Testis (tissue), 3 donors: ENCODE measurements around the gene VWA5A. TPM values are rescaled to one million over a fixed set of nuclear protein-coding genes. Genes with fewer than 3 reads are reported as not detected.
"Not testable (repeated sequence)": the region's sequence is repeated elsewhere in the genome, so short reads cannot be mapped to it uniquely, and the experiment has no call there.

Source experiments
- DNase-seq: peaks from one replicate; pipeline ENCODE4 v3.0.0-alpha.2; 2019
- H3K27ac ChIP-seq, 2 donors: fragments of 200-600 bp; sonication (generic); one replicate each; pipeline ENCODE4 v1.5.1; 2019
- H3K27me3 ChIP-seq: fragments of 200-600 bp; sonication (generic); one replicate; pipeline ENCODE4 v1.5.1; 2019
- H3K36me3 ChIP-seq: fragments of 200-600 bp; sonication (generic); one replicate; pipeline ENCODE4 v1.5.1; 2017; ENCODE audit warnings: low read depth; ENCODE audit errors: missing control alignments
- H3K4me1 ChIP-seq: fragments of 200-600 bp; sonication (generic); one replicate; pipeline ENCODE4 v1.5.1; 2019
- H3K4me3 ChIP-seq, 2 donors: fragments of 200-600 bp; sonication (generic); one replicate each; pipeline ENCODE4 v1.5.1; 2017 to 2019
- H3K9me3 ChIP-seq: fragments of 200-600 bp; sonication (generic); one replicate; pipeline ENCODE4 v1.5.1; 2017
- POLR2A ChIP-seq: fragments of 450-650 bp; IDR thresholded peaks from one replicate; pipeline ENCODE4 v1.6.1; 2017; ENCODE audit warnings: antibody characterized with exemption, mild to moderate bottlenecking, moderate library complexity
- WGBS, 2 donors: methylation state at CpG; one replicate each; pipeline ENCODE4 v1.1.5; 2018; 5-methylcytosine and 5-hydroxymethylcytosine counted together
- intact Hi-C: fragments of 100-400 bp; cut with DNase I; formaldehyde crosslinking; loops from one replicate; pipeline ENCODE4 v1.15.1; 2023; ENCODE audit warnings: low total_unique reads
- polyA plus RNA-seq: library from polyadenylated mRNA; stranded (reverse); fragments of 350-450 nt; fragmentation: Illumina TruSeq; extraction: RNeasy Lipid Tissue Mini Kit (QIAGEN cat#74804); gene quantifications from one replicate; pipeline ENCODE4 v1.2.3, GENCODE V29; 2014; ENCODE audit warnings: low read depth, low replicate concordance; ENCODE audit not compliant: insufficient read depth
- total RNA-seq, 2 donors: library from RNA; depleted of rRNA; stranded (reverse); fragments of >200 nt; gene quantifications; one replicate each; pipeline ENCODE4 v1.2.3, GENCODE V29; 2016
- TF ChIP-seq, protein P1 (sequence below), 3 experiments: fragments of 450-650 bp in 2 of 3; fragments of 200-600 bp in 1 of 3; sonication (generic) in 1 of 3; IDR thresholded peaks; one replicate each; pipeline ENCODE4 v1.5.1; 2016 to 2019; ENCODE audit warnings: antibody characterized with exemption in 3 of 3, mild to moderate bottlenecking in 2 of 3, moderate library complexity in 1 of 3

VWA5A gene
- total and polyA plus RNA-seq, 3 donors from 2014 or later = 26.6 to 31.3 (median 28.3) TPM

DNA sequence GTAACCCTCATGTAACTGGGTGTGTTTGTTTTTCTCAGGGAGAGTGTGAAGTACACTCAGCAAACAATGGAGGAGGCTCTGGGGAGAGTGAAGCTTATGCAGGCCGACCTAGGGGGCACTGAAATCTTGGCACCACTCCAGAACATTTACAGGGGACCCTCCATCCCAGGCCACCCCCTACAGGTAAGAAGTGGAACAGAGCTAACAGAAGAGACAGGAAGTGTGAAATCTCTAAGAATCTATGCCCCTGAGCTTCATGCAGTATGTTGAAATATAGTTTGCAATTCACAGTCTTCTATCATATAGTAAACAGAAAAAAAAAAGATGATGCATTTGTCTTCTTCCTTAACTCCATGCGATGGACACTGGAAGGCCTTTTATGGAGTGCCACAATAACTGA lies 8.4 kb downstream of the VWA5A start:
- Histone ChIP-seq H3K4me1 (no peaks in the 10 kb centered on the region), H3K4me3 (no peak overlapping the region), H3K27ac (no peak overlapping the region), H3K9me3 (no peaks in the 10 kb centered on the region), H3K27me3 (no peaks in the 10 kb centered on the region), H3K36me3 (no peaks in the 10 kb centered on the region)
- WGBS, 2 donors = 56 to 59% methylated on average over 2 of the region's 2 CpGs
- intact Hi-C loops = no loop called here
- DNase-seq = no peak
- TF ChIP-seq POLR2A = no peak
- TF ChIP-seq, protein P1, sequence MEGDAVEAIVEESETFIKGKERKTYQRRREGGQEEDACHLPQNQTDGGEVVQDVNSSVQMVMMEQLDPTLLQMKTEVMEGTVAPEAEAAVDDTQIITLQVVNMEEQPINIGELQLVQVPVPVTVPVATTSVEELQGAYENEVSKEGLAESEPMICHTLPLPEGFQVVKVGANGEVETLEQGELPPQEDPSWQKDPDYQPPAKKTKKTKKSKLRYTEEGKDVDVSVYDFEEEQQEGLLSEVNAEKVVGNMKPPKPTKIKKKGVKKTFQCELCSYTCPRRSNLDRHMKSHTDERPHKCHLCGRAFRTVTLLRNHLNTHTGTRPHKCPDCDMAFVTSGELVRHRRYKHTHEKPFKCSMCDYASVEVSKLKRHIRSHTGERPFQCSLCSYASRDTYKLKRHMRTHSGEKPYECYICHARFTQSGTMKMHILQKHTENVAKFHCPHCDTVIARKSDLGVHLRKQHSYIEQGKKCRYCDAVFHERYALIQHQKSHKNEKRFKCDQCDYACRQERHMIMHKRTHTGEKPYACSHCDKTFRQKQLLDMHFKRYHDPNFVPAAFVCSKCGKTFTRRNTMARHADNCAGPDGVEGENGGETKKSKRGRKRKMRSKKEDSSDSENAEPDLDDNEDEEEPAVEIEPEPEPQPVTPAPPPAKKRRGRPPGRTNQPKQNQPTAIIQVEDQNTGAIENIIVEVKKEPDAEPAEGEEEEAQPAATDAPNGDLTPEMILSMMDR (IDR thresholded peaks at IDR 0.05) = no peak

DNA sequence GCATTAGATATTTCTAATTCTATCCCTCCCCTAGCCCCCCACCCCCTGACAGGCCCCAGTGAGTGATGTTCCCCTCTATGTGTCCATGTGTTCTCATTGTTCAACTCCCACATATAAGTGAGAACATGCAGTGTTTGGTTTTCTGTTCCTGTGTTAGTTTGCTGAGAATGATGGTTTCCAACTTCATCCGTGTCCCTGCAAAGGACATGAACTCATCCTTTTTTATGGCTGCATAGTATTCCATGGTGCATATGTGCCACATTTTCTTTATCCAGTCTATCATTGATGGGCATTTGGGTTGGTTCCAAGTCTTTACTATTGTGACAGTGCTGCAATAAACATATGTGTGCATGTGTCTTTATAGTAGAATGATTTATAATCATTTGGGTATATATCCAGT lies 11.9 kb downstream of the VWA5A start:
- H3K27me3 ChIP-seq, DNase-seq, H3K4me3 ChIP-seq, H3K4me1 ChIP-seq, intact Hi-C loops, H3K9me3 ChIP-seq, H3K36me3 ChIP-seq, H3K27ac ChIP-seq: not testable (repeated sequence)
- WGBS, 2 donors = 88 to 96% methylated on average over 1 of the region's 1 CpG

DNA sequence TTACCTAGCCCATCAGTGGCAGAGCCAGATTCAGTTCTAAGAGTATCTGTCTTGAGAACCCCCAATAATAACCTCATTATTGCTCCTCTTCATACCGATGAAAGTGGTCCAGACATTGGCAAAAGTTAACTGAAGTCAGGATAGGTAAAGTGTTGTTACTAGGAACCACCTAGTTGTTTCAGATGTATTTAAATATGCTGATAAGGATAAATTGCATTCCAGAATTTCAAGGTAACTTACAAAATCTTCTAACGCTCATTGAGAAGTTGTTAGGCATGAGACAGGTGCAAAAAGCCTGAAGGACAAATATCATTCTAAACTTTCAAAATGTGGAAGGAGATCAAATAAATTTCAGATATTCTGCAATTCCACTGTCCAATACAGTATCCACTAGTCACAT lies 27.8 kb downstream of the VWA5A start:
- intact Hi-C loops = no loop called here
- H3K4me3 ChIP-seq = no peak overlapping the region
- 83 to 87% methylated on average over 2 of the region's 2 CpGs for WGBS, 2 donors
- H3K4me1 ChIP-seq = no peaks in the 10 kb centered on the region
- no peaks in the 10 kb centered on the region for H3K9me3 ChIP-seq
- no peaks in the 10 kb centered on the region for H3K27me3 ChIP-seq
- no peak overlapping the region for H3K27ac ChIP-seq
- TF ChIP-seq, protein P1 (IDR thresholded peaks at IDR 0.05) = no peak
- TF ChIP-seq POLR2A = no peak
- no peak for DNase-seq
- H3K36me3 ChIP-seq = no peaks in the 10 kb centered on the region

DNA sequence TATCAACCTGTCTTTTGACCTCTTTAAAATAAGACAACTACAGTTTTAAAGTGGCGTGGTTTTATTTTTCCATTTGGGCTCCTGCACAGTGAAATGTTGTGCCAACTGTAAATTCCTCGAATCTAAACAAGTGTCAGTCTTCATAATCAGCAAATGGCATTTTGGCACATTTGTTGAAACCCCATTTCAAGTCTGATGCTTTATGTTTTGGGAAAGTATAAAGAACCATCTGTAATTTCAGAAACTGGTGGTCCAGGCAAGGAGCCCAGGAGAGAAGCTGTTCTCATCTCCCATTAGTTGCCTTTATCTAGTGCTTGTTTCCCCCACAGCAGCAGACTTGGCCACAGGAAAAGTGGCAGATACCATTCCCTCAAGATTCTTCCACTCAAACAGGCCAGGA lies 32.7 kb downstream of the VWA5A start:
- H3K27ac ChIP-seq = no peak overlapping the region
- no peak for DNase-seq
- H3K36me3 ChIP-seq = no peaks in the 10 kb centered on the region
- intact Hi-C loops = no loop called here
- WGBS, 2 donors = 87 to 89% methylated on average over 2 of the region's 2 CpGs
- no peaks in the 10 kb centered on the region for H3K4me1 ChIP-seq
- H3K4me3 ChIP-seq = no peak overlapping the region
- TF ChIP-seq, protein P1 (IDR thresholded peaks at IDR 0.05) = no peak
- TF ChIP-seq POLR2A = no peak
- H3K27me3 ChIP-seq = no peaks in the 10 kb centered on the region
- H3K9me3 ChIP-seq = no peaks in the 10 kb centered on the region

DNA sequence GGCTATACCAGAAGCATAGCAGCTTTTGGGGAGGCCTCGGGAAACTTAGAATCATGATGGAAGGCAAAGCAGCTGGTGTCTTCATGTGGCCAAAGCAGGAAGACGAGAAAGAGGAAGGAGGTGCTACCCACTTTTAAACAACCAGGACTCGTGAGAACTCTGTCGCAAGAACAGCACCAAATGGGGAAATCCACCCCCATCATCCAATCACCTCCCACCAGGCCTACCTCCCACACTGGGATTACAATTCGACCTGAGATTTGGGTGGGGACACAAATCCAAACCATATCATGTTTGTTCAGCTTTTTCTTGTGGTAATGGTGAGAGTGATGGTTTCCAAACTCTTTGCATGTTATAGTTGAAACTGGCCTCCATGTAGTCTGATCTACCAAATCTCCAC lies 35.4 kb downstream of the VWA5A start:
- H3K4me1 ChIP-seq = no peaks in the 10 kb centered on the region
- no peak overlapping the region for H3K27ac ChIP-seq
- intact Hi-C loops = no loop called here
- 70 to 72% methylated on average over 5 of the region's 5 CpGs for WGBS, 2 donors
- DNase-seq = no peak
- TF ChIP-seq, protein P1 (IDR thresholded peaks at IDR 0.05) = no peak
- TF ChIP-seq POLR2A = no peak
- H3K36me3 ChIP-seq = no peaks in the 10 kb centered on the region
- H3K9me3 ChIP-seq = no peaks in the 10 kb centered on the region
- H3K27me3 ChIP-seq = no peaks in the 10 kb centered on the region
- no peak overlapping the region for H3K4me3 ChIP-seq
